Right lobe of liver (tissue), 6 donors: Measurements from ENCODE around the gene PPP6R3. TPM values are rescaled to one million over a fixed set of nuclear protein-coding genes. Genes with fewer than 3 reads are reported as not detected.

ENCODE experiments used
- ATAC-seq, 4 donors: fragments of 200-7000 bp; cut with Tn5 transposase; one replicate each; pipeline ENCODE4 v1.9.1; 2020; ENCODE audit warnings: mild to moderate bottlenecking in 4 of 4, moderate library complexity in 4 of 4
- DNase-seq, 3 donors: peaks; one replicate each; pipeline ENCODE4 v3.0.0-alpha.2; 2020
- H3K27ac ChIP-seq, 3 donors: fragments of 200-600 bp; one replicate each; pipeline ENCODE4 v1.8.0; 2022
- H3K27me3 ChIP-seq, 2 donors: fragments of 200-600 bp; one replicate each; pipeline ENCODE4 v1.8.0; 2022
- H3K36me3 ChIP-seq, 4 donors: fragments of 200-600 bp; sonication (generic) in 1 of 4; one replicate each; pipeline versions ENCODE4 v1.5.1 to v1.8.0; 2017 to 2022; ENCODE audit warnings: control low read depth in 1 of 4
- H3K4me1 ChIP-seq, 4 donors: fragments of 200-600 bp; sonication (generic) in 1 of 4; one replicate each; pipeline versions ENCODE4 v1.5.1 to v1.8.0; 2017 to 2022; ENCODE audit warnings: control low read depth in 1 of 4
- H3K4me3 ChIP-seq, 3 donors: fragments of 200-600 bp; one replicate each; pipeline ENCODE4 v1.8.0; 2022
- H3K9me3 ChIP-seq, 4 donors: fragments of 200-600 bp; sonication (generic) in 1 of 4; one replicate each; pipeline versions ENCODE4 v1.5.1 to v1.8.0; 2017 to 2022; ENCODE audit warnings: control low read depth in 1 of 4
- POLR2A ChIP-seq: fragments of 450-650 bp; IDR thresholded peaks from one replicate; pipeline ENCODE4 v1.6.1; 2017; ENCODE audit warnings: antibody characterized with exemption, mild to moderate bottlenecking
- WGBS: methylation state at CpG from one replicate; pipeline ENCODE4 v1.1.6; 2018; ENCODE audit warnings: low coverage, low lambda C conversion rate; ENCODE audit not compliant: insufficient coverage; ENCODE audit errors: missing lambda C conversion rate; 5-methylcytosine and 5-hydroxymethylcytosine counted together
- intact Hi-C, 2 donors: fragments of 100-400 bp; cut with DNase I; formaldehyde crosslinking; loops; one replicate each; pipeline versions ENCODE4 v1.11.2 to v1.14.1; 2022
- total RNA-seq, 6 experiments: library from RNA; depleted of rRNA in 2 of 6; stranded (reverse); fragments of >200 nt in 2 of 6; fragmentation: NEBNext Ultra II Directional in 3 of 6; extraction: Animal tissue kit (Norgen Biotek cat#: 25700) in 3 of 6; gene quantifications; one replicate each; pipeline versions ENCODE4 v1.1.0 to v1.2.4, GENCODE V29; 2016 to 2023
- TF ChIP-seq, protein P1 (sequence below), 4 donors: fragments of 200-600 bp in 3 of 4; fragments of 450-650 bp in 1 of 4; IDR thresholded peaks; one replicate each; pipeline versions ENCODE4 v1.5.1 to v1.8.0; 2016 to 2022; ENCODE audit warnings: antibody characterized with exemption in 4 of 4, mild to moderate bottlenecking in 2 of 4
- donor health status: DM: no; HTN: yes; CAD: no.
- donor health status: DM: no; HTN: no; CAD: no.
- donor health status: DM: no; HTN: no; CAD: no.
- donor health status: DM: no; HTN: yes; CAD: no.
- donor health status: DM: no; HTN: yes; CAD: no.

PPP6R3 gene
- total RNA-seq, 6 experiments from 2014 or later, result 35.8 to 48.3 (median 39.2) TPM

GRCh38 chr11:68525336-68525735 lies 64.8 kb downstream of the PPP6R3 start:
- Histone ChIP-seq H3K4me1 (peaks cover 0 to 6% (median 0%) of the 10 kb centered on the region in 4 donors), H3K27ac (no peak overlapping the region), H3K27me3 (no peaks in the 10 kb centered on the region), H3K4me3 (no peak overlapping the region), H3K36me3 (peaks cover 0 to 57% (median 9%) of the 10 kb centered on the region in 4 donors), H3K9me3 (no peaks in the 10 kb centered on the region)
- no peak for DNase-seq
- intact Hi-C loops, result no loop called here
- no peak for TF ChIP-seq POLR2A
- no peak for ATAC-seq
- WGBS, result 83% methylated on average over 3 of the region's 3 CpGs

- WGBS, result 75% methylated on average over 4 of the region's 4 CpGs
- DNase-seq, result no peak
- H3K4me3 ChIP-seq, result no peak overlapping the region
- no peak overlapping the region for H3K27ac ChIP-seq
- H3K9me3 ChIP-seq, result no peaks in the 10 kb centered on the region
- intact Hi-C loops, result no loop called here
- H3K27me3 ChIP-seq, result no peaks in the 10 kb centered on the region
- TF ChIP-seq POLR2A, result no peak
- TF ChIP-seq, protein P1, sequence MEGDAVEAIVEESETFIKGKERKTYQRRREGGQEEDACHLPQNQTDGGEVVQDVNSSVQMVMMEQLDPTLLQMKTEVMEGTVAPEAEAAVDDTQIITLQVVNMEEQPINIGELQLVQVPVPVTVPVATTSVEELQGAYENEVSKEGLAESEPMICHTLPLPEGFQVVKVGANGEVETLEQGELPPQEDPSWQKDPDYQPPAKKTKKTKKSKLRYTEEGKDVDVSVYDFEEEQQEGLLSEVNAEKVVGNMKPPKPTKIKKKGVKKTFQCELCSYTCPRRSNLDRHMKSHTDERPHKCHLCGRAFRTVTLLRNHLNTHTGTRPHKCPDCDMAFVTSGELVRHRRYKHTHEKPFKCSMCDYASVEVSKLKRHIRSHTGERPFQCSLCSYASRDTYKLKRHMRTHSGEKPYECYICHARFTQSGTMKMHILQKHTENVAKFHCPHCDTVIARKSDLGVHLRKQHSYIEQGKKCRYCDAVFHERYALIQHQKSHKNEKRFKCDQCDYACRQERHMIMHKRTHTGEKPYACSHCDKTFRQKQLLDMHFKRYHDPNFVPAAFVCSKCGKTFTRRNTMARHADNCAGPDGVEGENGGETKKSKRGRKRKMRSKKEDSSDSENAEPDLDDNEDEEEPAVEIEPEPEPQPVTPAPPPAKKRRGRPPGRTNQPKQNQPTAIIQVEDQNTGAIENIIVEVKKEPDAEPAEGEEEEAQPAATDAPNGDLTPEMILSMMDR (IDR thresholded peaks at IDR 0.05), result no peak
- ATAC-seq, result no peak
- H3K4me1 ChIP-seq, result peaks cover 0 to 6% (median 0%) of the 10 kb centered on the region in 4 donors
- H3K36me3 ChIP-seq, result peaks cover 0 to 54% (median 9%) of the 10 kb centered on the region in 4 donors
Observed at GRCh38 chr11:68525930-68526329, 65.4 kb downstream of the PPP6R3 start.

- TF ChIP-seq POLR2A, result no peak
- TF ChIP-seq, protein P1 (IDR thresholded peaks at IDR 0.05), result no peak
- intact Hi-C loops, result no loop called here
- no peak for DNase-seq
- ATAC-seq, result peak in 1 of 4 donors; percentile 9
- Histone ChIP-seq H3K4me1 (peaks cover 0 to 6% (median 0%) of the 10 kb centered on the region in 4 donors), H3K36me3 (peaks cover 0 to 39% (median 7%) of the 10 kb centered on the region in 4 donors), H3K27me3 (no peaks in the 10 kb centered on the region), H3K4me3 (no peak overlapping the region), H3K27ac (no peak overlapping the region), H3K9me3 (no peaks in the 10 kb centered on the region)
- 86% methylated on average over 4 of the region's 4 CpGs for WGBS
Observed at GRCh38 chr11:68527585-68527984, 67.0 kb downstream of the PPP6R3 start.

GRCh38 chr11:68528630-68529029 lies 68.1 kb downstream of the PPP6R3 start:
- TF ChIP-seq POLR2A, result no peak
- TF ChIP-seq, protein P1 (IDR thresholded peaks at IDR 0.05), result no peak

DNA sequence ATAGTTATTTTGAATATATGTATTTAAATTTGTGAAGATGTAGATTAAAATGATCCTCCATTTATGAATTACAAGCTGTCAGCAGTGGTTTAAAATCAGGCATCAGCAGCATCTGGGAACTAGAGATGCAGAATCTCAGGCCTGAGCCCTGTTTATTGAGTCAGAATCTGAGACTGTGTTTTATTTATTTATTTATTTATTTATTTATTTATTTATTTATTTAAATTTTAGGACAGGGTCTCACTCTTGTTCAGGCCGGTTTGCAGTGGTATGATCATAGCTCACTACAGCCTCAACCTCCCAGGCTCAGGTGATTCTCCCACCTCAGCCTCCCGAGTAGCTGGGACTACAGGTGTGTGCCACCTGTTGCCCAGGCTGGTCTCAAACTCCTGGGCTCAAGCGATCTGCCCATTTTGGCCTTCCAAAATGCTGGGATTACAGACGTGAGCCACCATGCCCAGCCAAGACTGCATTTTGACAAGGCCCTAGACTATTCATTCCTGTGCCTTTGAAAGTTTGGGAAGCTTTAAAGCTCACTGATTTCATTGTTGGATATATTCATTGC lies 70.7 kb downstream of the PPP6R3 start:
- 88% methylated on average over 1 of the region's 4 CpGs for WGBS
- DNase-seq, result no peak
- H3K27me3 ChIP-seq, result no peaks in the 10 kb centered on the region

More at GRCh38 chr11:68528630-68529029, 68.1 kb downstream of the PPP6R3 start:
- Histone ChIP-seq H3K4me1 (peaks cover 0 to 13% (median 3%) of the 10 kb centered on the region in 4 donors), H3K36me3 (peaks cover 0 to 34% (median 2%) of the 10 kb centered on the region in 4 donors), H3K27ac (no peak overlapping the region), H3K9me3 (no peaks in the 10 kb centered on the region), H3K27me3 (no peaks in the 10 kb centered on the region), H3K4me3 (no peak overlapping the region)
- intact Hi-C loops, result no loop called here
- ATAC-seq (peak in 3 of 4 donors; percentile 23 to 65 (median 32)), DNase-seq (no peak)
- 41% methylated on average over 3 of the region's 5 CpGs for whole genome bisulfite sequencing

More for the DNA sequence above, 70.7 kb downstream of the PPP6R3 start:
- no peak for ATAC-seq
- peaks cover 0 to 7% (median 3%) of the 10 kb centered on the region in 4 donors for H3K4me1 ChIP-seq
- H3K27ac ChIP-seq, result no peak overlapping the region
- intact Hi-C loops, result no loop called here
- H3K36me3 ChIP-seq, result peaks cover 0 to 20% (median 2%) of the 10 kb centered on the region in 4 donors
- H3K4me3 ChIP-seq, result no peak overlapping the region
- TF ChIP-seq, protein P1 (IDR thresholded peaks at IDR 0.05), result no peak
- TF ChIP-seq POLR2A, result no peak
- no peaks in the 10 kb centered on the region for H3K9me3 ChIP-seq
